Effector memory CD4-positive, alpha-beta T cell (primary cell): Measurements from ENCODE around the gene HPCAL1.
A peak's percentile ranks its signal among the peaks of the same experiment; 100 is the strongest.

ENCODE experiments used
- DNase-seq, 3 donors: peaks; one replicate each; pipeline ENCODE4 v3.0.0-alpha.2; 2020
- H3K27ac ChIP-seq: 2 replicates; pipeline ENCODE4 v1.7.0; 2013; ENCODE audit warnings: mild to moderate bottlenecking, low read length, moderate library complexity; ENCODE audit not compliant: insufficient read depth, poor library complexity, severe bottlenecking
- H3K27me3 ChIP-seq: replicated peaks from 2 replicates; pipeline ENCODE4 v1.7.0; 2013; ENCODE audit warnings: mild to moderate bottlenecking, low read length; ENCODE audit not compliant: insufficient read depth, control insufficient read depth, poor library complexity, severe bottlenecking
- H3K36me3 ChIP-seq: 2 replicates; pipeline ENCODE4 v1.7.0; 2013; ENCODE audit warnings: mild to moderate bottlenecking, low read length, moderate library complexity; ENCODE audit not compliant: control insufficient read depth, insufficient read depth
- H3K4me1 ChIP-seq: 2 replicates; pipeline ENCODE4 v1.7.0; 2013; ENCODE audit warnings: low read length, mild to moderate bottlenecking; ENCODE audit not compliant: control insufficient read depth, insufficient read depth, poor library complexity, severe bottlenecking
- H3K4me3 ChIP-seq: 2 replicates; pipeline ENCODE4 v1.7.0; 2013; ENCODE audit warnings: low read length, low read depth, mild to moderate bottlenecking; ENCODE audit not compliant: insufficient read depth, poor library complexity, severe bottlenecking
- H3K9me3 ChIP-seq: 2 replicates; pipeline ENCODE4 v1.7.0; 2013; ENCODE audit warnings: mild to moderate bottlenecking, low read length, moderate library complexity; ENCODE audit not compliant: control insufficient read depth

The HPCAL1 gene

DNA sequence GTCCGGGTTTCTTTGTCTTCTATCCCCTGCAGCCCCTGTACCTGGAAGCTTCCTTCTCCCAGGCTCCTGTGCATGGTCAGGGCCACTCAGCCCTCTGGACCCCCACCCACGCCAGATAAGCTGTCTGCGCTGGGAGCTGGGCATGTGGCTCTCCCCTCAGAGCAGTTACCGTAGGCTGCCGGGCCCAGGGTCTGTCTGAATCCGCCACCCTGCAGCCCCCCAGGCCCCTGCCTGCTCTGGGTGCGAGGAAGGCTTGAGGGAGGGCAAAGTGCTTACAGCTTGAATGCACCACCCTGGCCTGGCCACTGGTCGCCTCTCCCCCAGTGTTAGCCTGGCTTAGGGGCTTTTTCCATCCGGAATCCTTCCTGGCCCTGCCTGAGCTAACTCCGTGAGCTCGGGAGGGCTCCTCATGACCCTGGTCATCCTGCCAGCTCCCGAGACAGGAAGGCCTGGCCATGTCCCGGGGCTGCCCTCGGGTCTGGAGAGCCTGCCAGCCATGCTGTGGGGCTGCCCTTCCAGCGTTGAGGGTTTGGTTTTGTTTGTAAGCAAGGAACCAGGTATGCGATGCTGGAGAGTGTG lies 94.7 kb downstream of the HPCAL1 start:
- Histone ChIP-seq H3K27me3 (no peaks in the 10 kb centered on the region), H3K36me3 (peaks cover 12% of the 10 kb centered on the region), H3K4me1 (peaks cover 13% of the 10 kb centered on the region), H3K9me3 (no peaks in the 10 kb centered on the region), H3K4me3 (no peak overlapping the region), H3K27ac (no peak overlapping the region)
- no peak for DNase-seq

DNA sequence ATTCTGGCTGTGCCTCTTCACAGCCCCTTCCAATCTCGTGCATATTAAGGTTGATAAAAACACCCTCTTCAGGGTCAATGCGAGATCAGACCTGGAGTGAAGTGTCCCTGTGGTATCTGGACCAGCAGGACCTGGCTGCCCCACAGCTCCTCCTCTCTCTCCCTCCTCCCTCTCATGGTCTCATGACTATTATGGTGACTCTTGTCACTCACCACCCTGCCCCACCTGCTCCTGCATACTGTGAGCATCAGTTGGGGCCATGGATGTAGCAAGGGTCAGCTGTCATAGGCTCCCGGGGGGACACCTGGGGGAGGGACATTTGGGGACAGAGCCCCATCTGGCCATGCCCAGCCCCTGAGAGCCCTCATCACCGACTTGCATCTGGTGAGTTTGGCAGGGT lies 95.2 kb downstream of the HPCAL1 start:
- H3K4me3 ChIP-seq, result no peak overlapping the region
- peak overlapping the region; percentile 29 for H3K27ac ChIP-seq
- H3K36me3 ChIP-seq, result peaks cover 12% of the 10 kb centered on the region
- no peaks in the 10 kb centered on the region for H3K9me3 ChIP-seq
- no peaks in the 10 kb centered on the region for H3K27me3 ChIP-seq
- peaks cover 13% of the 10 kb centered on the region for H3K4me1 ChIP-seq
- DNase-seq, result no peak

DNA sequence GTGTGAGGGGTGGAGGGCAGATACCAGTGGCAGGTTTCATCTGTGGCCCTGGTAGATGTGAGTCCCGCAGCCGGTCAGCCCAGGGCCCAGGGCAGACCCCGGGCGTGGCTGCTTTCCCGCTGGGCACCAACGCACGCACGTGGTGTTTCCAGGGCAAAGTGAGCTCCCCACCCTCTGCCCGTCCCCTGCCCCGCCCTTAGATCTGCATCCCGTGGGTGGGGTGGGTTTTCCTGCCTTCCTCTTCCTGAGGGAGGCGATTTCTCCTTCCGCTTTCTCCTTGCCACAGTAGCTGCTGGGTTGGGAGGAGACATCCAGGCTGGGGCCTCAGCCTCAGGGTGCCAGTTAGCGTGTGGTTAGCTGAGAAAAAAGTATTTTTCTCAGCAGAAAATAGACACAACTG lies 95.8 kb downstream of the HPCAL1 start:
- Histone ChIP-seq H3K36me3 (peaks cover 12% of the 10 kb centered on the region), H3K27me3 (no peaks in the 10 kb centered on the region), H3K9me3 (no peaks in the 10 kb centered on the region), H3K4me3 (no peak overlapping the region), H3K4me1 (peaks cover 13% of the 10 kb centered on the region), H3K27ac (no peak overlapping the region)
- DNase-seq, result no peak

DNA sequence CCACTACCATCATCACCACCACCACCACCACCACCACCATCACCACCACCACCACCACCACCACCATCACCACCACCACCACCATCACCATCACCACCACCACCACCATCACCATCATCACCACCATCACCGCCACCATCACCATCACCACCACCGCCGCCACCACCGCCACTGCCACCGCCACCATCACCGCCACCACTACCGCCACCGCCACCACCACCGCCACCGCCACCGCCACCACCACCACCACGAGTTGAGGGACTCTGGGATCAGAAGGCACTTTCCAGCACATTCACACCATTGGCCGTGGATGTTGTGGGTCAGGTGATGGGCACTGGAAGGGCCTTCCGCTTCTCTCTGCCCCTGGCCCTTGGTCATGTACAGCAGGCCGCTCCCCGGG lies 96.7 kb downstream of the HPCAL1 start:
- H3K36me3 ChIP-seq, result peaks cover 12% of the 10 kb centered on the region
- peaks cover 13% of the 10 kb centered on the region for H3K4me1 ChIP-seq
- H3K9me3 ChIP-seq, result no peaks in the 10 kb centered on the region
- no peak overlapping the region for H3K4me3 ChIP-seq
- DNase-seq, result no peak
- no peaks in the 10 kb centered on the region for H3K27me3 ChIP-seq
- no peak overlapping the region for H3K27ac ChIP-seq

DNA sequence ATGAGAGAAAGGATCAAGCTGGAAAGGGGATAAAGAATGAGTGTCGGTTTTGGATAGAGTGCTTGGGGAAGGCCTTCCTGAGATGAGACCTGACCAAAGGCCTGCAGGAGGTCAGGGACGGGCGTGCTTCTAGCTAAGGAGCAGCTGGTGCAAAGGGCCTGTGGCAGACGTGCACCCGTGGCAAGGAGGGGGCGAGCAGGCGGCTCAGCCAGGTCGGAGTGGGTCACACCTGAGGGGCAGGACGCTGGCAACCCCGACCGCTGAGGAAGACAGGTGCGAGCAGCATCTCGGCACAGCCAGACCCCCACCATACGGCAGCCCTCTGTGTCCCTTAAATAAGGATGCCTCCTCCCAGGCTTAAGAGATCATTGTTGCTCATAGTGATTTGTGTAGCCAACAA lies 97.3 kb downstream of the HPCAL1 start:
- H3K27me3 ChIP-seq, result no peaks in the 10 kb centered on the region
- DNase-seq, result no peak
- no peaks in the 10 kb centered on the region for H3K9me3 ChIP-seq
- H3K4me3 ChIP-seq, result no peak overlapping the region
- no peak overlapping the region for H3K27ac ChIP-seq
- H3K36me3 ChIP-seq, result peaks cover 12% of the 10 kb centered on the region
- H3K4me1 ChIP-seq, result peaks cover 13% of the 10 kb centered on the region

DNA sequence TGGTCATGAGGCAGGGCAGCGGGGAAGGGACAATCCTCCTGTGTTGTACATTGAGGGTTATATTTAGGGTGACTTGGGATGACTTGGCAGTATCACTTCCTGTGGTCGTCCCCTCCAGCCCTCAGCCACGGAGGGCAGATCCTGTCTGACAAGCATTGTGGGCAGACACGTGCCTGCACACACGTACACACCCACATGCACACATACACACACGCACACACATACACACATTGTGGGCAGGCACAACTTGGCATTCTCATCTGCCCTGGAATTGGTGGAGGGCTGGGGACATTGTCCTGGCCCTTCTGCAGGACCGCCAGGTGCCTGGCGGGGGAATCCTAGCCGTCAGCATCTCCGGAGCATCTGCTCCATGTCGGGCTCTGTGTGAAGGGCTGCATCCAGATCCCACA lies 97.9 kb downstream of the HPCAL1 start:
- DNase-seq, result no peak
- Histone ChIP-seq H3K27me3 (no peaks in the 10 kb centered on the region), H3K27ac (no peak overlapping the region), H3K9me3 (no peaks in the 10 kb centered on the region), H3K4me3 (no peak overlapping the region), H3K4me1 (peaks cover 13% of the 10 kb centered on the region), H3K36me3 (peaks cover 12% of the 10 kb centered on the region)

DNA sequence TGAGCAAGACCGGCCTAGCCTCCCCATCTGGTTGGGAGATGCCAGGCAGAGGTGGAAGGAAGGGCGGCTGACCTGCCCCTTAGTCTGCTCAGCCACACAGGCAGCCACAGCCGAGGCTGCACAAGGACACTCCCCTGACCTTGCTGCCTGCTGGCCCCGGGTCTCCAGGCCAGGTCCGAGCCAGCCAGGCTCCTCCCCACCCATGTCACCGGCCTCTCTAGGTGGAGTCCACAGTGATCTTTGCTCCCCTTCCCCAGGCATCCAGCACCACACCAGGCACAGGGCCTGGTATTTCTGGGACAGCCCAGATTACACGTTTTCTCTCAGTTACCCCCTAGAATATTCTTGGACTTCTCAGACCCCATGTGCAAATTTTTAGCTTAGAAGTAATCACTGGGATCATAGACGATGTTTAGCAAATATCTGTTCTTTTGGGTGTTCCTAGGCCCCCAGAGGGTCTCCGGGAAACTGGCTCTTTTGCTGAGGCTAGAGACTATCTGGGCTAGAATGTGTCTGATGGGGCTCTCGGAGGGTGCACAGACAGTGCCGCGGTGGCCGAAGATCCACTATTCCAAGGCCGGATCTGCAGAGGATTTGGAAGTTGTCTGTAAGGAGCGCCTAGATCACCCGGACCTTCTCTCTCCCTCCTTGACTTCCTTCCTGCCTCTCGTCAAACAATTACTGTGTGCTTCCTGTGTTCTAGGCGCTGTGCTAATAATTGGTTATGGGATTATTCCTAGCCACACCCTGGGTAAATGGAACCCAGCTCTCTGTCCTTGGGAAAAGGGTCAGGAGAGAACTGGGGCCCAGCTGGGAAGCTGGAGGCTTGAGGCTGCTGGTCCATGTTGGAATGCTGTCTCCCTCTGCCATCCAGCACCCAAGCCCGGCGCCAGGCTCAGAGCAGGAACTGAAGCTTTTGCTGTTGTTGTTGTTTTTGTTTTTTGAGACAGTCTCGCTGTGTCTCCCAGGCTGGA lies 98.6 kb downstream of the HPCAL1 start:
- peaks cover 14% of the 10 kb centered on the region for H3K4me1 ChIP-seq
- H3K9me3 ChIP-seq, result no peaks in the 10 kb centered on the region
- peaks cover 12% of the 10 kb centered on the region for H3K36me3 ChIP-seq
- no peak overlapping the region for H3K4me3 ChIP-seq
- no peak for DNase-seq
- no peak overlapping the region for H3K27ac ChIP-seq
- no peaks in the 10 kb centered on the region for H3K27me3 ChIP-seq

DNA sequence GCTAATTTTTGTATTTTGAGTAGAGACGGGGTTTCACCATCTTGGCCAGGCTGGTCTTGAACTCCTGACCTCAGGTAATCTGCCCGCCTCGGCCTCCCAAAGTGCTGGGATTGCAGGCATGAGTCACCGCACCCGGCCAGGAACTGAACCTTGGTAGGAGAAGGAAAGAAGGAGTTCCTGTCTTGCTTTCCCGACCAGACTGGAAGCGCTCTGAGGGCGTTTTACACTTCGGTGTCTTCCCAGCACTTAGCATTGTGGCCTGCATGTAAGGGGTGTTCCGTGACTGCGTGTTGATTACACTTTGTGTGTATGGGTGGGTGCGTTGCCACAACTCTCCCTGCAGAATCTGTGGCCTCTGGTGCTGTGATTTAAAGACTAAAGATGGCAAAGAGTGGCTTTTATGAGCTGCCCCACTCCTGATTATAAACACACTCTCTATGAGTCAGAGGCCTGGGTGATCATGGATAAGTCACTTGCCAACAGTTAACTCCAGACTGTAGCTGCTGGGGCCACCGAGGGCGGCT lies 99.4 kb downstream of the HPCAL1 start:
- Histone ChIP-seq H3K27ac (no peak overlapping the region), H3K4me1 (peaks cover 23% of the 10 kb centered on the region), H3K4me3 (no peak overlapping the region), H3K36me3 (peaks cover 12% of the 10 kb centered on the region), H3K27me3 (no peaks in the 10 kb centered on the region), H3K9me3 (no peaks in the 10 kb centered on the region)
- no peak for DNase-seq

DNA sequence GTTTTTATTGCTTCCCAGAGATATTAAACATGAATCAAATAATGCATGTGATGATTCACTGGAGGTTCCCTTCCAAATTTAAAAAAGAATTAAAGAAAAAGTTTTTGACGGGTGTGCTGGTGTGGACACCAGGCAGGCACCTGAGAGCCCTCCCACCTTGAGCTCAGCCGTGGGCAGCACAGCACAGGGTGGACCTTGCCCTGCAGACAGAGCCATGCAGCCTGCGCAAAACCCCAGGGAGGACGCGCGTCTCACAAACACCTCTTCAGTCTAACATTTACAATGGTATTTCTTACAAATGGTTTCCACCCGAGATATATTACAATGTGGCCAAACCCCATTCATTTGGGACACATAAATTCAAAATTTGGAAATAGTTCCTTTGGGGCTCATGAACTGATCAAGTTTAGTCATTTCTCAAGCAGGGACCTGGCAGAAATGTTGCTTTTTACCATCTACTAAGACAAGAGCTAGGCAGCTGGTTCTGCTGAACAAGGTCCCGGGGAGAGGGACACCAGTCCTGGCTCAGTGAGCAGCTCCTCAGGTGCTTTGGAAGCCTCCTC lies 100.0 kb downstream of the HPCAL1 start:
- no peak for DNase-seq
- Histone ChIP-seq H3K27ac (no peak overlapping the region), H3K36me3 (peaks cover 12% of the 10 kb centered on the region), H3K4me1 (peaks cover 29% of the 10 kb centered on the region), H3K27me3 (no peaks in the 10 kb centered on the region), H3K4me3 (no peak overlapping the region), H3K9me3 (no peaks in the 10 kb centered on the region)
